ENCODE measurements around the gene OR5H15.
"Not testable (repeated sequence)": the region's sequence is repeated elsewhere in the genome, so short reads cannot be mapped to it uniquely, and the experiment has no call there.

The OR5H15 gene

DNA sequence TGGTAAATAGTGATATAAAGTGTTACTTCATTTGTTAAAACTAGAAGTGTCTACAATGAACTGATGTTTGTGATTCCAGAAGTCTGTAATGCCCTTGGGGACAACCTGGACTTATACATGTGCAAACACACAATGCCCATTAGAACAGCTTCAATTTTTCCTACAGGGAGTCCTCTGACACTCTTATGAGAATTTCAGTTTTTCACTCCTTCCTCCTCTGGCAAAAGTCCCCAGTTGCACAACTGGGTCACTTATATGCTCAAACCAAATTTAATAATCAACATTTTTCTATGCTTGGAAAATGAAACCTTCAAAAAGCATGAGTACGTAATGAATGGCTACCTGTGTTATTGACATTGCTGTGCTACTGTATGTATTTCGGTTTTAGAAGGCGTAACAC lies at the start of gene OR5H15:
OR5H15 (plus strand) TSS at position 301 of the 400 bp plus-strand sequence. CDS start 2,004 bp downstream, outside the sequence.
- no peak for DNase-seq

DNA sequence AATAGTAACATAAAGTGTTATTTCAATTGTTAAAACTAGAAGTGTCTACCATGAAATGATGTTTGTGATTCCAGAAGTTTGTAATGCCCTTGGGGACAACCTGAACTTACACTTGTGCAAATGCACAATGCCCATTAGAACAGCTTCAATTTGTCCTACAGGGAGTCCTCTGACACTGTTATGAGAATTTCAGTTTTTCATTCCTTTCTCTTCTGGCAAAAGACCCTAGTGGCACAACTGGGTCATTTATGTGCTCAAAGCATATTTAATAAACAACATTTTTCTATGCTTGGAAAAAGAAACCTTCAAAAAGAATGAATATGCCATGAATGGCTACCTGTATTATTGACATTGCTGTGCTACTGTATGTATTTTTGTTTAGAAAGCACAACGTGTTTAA lies 36.1 kb upstream of the OR5H15 start, which contains the start of gene OR5H1:
OR5H1 (plus strand) TSS at position 301 of the 400 bp plus-strand sequence. CDS start 1,977 bp downstream, outside the sequence.
- DNase-seq = no peak

DNA sequence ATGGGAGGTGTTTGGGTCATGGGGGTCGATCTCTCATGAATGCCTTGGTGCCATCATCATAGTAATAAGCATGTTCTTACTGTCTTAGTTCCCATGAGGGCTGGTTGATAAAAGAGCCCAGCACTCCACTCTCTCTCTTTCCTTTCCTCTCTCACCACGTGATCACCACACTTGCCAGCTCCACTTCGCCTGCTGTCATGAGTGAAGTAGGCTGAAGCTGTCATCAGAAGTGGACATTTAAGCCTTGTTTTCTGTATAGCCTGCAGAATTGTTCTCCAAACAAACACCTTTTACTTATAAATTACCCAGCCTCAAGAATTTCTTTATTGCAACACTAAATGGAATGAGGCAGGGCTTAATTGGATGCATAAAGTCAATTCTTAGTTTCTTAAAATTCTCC lies 29.9 kb upstream of the OR5H15 start:
- no peak for DNase-seq

DNA sequence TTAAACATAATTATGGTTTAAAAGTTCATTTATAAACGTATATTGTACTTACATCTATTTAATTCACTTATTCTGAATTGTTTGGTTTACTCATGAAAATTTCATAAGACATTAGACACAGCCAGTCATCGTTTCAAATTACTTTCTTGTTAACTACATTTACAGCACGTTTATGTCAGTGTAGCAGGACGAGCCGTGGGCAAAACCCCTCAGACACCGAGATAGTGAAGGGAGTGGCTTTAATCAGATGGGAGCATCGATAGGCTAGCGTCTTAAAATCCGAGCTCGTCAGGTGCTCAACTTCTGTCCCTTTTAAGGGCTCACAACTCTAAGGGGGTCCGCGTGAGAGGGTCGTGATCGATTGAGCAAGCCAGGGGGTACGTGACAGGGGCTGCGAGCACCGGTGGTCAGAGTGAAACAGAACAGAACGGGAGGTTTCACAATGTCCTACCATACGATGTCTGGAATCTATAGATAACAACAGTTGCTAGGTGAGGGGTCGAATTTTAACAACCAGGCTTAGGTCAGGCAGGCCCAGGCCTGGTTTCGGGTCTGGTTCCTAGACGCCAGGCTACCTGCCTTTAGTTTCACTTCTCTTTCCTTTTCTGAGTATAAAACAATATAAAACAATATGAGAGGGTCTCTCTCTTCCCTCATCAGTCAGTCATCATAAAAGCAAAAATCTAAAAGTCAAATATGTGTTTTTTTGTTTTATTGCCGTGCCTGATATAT lies 28.5 kb upstream of the OR5H15 start:
- not testable (repeated sequence) for DNase-seq

DNA sequence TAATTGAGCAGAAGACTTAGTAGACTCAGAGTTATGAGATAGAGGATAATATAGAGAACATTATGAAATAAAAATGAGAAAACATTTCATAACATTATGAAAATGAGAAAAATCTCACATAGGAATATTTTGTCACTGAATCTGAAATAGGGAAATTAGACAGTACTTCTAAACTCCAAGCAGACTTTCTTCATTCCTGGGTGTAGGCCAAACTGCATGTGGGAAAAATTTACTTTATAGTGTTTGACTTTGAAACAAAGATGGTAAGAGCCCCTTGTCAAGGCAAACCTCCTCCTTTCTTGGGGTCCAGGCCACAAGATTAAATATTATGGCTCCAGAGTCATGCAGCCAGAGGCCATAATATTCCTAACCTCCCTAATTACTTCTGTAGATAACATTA lies 26.0 kb upstream of the OR5H15 start:
- DNase-seq = no peak

DNA sequence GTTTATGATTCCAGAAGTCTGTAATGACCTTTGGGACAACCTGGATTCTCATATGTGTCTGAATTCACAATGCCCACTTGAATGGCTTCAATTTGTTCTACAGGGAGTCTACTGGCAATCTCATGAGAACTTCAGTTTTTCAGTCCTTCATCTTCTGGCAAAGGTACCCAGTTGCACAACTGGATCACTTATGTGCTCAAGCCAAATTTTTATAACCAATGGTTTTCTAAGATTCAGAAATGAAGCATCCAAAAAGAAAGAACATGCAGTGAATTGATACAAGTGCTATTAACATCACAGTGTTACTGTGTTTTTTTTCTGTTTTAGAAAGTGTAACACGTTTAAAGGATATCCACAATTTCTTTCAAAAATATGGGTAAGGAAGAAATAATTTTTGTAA lies 19.3 kb upstream of the OR5H15 start, which contains the start of gene OR5H14:
OR5H14 (plus strand) TSS at position 301 of the 400 bp plus-strand sequence. CDS start 1,907 bp downstream, outside the sequence.
- no peak for DNase-seq

DNA sequence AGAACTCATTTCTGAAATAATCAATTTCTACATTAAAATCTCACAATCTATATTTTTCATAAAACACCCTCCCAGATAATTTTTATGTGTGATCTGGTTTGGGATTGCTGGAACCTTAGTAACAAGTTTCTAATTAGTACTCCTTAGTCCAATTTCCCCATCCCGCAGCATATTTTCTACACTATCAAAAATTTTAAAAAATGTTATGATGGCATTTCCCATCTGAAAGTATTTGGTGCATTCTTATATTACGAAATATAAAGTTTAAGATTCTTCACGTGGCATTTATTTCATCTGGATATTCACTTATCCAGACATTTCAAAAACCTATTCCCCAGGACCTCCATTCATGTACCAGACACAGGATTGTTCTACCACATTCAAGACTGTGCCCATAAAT lies 17.7 kb upstream of the OR5H15 start:
- no peak for DNase-seq

DNA sequence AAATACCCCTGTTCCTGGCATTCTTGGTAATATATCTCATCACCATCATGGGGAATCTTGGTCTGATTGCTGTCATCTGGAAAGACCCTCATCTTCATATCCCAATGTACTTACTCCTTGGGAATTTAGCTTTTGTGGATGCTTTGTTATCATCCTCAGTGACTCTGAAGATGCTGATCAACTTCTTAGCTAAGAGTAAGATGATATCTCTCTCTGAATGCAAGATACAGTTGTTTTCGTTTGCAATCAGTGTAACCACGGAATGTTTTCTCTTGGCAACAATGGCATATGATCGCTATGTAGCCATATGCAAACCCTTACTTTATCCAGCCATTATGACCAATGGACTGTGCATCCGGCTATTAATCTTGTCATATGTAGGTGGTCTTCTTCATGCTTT lies 17.0 kb upstream of the OR5H15 start:
- DNase-seq = not testable (repeated sequence)

DNA sequence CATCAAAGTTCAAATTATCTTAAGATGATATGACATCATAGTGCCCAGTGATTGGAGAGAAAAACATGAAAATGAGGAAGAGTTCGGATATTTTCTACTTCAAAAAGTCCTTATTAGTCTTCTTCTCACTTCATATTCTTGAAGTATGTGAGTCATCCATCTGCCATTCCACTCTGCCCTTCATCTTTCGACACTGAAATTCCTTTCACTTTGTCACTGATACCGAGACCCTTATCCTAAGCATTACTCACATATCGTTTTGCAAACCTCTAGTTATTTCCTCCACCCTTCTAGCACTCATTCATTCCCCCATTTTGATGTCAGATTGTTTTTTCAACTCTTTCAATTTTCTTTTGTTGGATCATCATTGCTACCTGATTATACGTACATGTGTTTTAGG lies 15.3 kb upstream of the OR5H15 start:
- no peak for DNase-seq

DNA sequence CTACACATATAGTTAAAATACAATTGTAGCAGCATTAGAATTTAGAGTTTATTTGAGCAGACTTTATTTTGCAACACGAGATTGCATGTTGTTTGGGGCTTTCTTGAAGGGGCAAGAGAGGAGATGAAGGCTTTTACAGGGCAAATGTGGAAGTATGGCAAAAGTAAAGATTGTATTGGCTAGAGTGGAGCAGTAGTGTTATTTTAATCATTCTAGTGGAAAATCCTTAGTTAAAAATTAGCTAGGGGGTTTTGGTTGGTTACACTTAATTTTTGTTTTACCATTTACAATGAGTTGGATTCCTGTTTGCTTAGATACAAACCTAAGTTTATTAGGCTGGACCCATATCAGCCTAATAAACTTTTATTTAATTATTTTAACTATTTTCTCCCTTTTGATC lies 4.6 kb downstream of the OR5H15 start:
- no peak for DNase-seq

DNA sequence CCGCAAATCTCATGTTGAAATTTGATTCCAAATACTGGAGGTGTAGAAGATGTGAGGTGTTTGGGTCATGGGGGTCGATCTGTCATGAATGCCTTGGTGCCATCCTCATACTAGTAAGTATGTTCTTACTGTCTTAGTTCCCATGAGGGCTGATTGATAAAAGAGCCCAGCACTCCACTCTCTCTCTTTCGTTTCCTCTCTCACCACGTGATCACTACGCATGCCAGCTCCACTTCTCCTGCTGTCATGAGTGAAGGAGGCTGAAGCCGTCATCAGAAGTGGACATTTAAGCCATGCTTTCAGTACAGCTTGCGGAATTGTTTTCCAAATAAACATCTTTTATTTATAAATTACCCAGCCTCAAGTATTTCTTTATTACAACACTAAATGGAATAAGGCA lies 6.1 kb downstream of the OR5H15 start:
- DNase-seq = no peak

DNA sequence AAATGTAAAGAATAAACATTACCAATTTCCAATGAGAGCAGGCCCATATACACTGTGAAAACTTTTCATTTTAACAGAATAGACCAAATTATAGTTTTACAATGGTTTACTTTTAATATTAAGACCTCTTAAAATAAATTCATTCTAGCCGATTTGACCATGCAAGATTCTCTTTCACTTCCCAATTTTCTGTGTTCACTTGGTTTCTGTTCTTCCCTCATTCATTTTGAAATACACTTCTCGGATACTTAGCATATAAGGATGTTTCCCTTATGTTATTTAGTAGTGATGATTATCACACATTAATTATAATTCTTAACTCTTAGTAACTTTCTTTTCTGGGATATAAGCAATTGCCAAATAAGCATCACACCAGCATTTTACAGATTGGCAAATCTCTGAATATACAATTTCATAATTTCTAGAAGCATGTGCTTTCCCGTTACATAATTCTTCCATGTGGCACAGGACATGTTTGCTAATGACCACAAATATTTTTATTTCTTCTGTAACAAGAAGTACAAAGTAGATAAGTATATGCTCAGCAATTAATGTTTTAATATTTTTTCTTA lies 13.9 kb downstream of the OR5H15 start:
- DNase-seq = no peak

DNA sequence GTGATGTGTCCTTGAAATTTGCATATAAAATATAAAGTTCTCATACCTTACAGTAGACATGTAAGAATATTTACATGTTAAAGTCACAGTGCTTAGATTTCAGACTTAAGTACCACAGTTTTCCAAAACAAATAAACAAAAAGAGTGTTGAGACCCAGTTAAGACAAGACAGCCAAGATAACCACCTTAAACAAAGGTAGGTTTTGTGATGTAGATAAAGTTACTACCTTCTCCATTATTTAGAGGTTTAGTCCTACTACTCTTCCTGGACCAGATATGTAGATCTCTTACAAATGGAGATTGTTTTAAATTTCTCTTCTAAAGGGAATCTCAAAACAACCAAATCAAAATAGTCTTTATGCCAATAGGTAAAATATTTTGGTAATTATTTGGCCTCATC lies 15.7 kb downstream of the OR5H15 start:
- no peak for DNase-seq

DNA sequence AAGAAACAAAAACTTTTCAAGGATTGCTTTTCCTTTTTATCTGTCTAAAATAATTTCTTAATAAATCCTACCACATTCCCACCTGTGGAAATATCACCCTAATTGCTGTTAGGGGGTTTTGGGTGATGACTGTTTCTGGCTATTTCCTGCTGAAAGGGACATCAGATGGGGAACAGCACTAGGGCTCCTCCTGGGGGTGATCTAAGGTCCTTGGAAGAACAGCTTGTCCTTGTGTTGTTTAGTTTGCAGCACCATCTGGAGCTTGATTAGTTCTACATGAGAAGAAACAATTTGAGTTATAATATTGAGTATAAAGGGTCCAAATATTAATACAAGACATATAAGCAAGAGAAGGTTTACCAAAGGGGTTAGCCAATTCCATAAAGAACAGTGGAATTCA lies 18.7 kb downstream of the OR5H15 start:
- no peak for DNase-seq

DNA sequence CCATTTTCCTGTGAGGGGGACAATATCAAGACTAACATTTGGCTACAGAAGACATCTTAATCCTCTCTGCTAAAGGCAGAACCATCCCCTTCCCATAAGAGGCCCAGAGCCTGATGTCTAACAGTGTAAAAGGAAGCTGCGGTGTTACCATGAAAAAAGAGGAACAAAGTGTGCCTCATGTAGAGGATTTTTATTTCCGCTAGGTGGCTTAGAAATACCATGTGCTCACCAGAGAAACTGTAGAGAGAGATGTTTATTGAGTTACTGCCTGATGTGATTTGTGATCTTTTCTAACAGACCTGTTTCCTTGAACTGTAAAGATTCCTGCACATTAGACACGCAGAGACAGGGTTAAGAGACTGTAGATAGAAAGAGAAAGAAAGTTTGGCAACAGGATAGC lies 22.0 kb downstream of the OR5H15 start:
- no peak for DNase-seq

DNA sequence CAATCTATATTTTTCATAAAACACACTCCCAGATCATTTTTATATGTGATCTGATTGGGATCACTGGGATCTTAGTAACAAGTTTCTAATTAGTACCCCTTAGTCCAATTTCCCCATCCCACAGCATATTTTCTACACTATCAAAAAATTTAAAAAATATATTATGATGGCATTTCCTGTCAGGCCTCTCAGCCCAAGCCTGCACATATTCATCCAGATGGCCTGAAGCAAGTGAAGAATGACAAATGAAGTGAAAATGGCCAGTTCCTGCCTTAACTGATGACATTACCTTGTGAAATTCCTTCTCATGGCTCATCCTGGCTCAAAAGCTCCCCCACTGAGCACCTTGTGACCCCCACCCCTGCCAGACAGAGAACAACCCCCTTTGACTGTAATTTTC lies 24.4 kb downstream of the OR5H15 start:
- DNase-seq = not testable (repeated sequence)

DNA sequence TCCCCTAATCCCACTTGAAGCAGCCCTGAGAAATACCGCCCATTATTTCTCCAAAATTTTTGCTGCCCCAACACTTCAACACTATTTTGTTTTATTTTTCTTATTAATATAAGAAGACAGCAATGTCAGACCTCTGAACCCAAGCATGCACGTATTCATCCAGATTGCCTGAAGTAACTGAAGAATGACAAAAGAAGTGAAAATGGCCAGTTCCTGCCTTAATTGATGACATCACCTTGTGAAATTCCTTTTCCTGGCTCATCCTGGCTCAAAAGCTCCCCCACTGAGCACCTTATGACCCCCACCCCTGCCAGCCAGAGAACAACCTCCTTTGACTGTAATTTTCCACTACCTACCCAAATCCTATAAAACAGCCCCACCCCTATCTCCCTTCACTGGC lies 29.8 kb downstream of the OR5H15 start:
- DNase-seq = not testable (repeated sequence)

DNA sequence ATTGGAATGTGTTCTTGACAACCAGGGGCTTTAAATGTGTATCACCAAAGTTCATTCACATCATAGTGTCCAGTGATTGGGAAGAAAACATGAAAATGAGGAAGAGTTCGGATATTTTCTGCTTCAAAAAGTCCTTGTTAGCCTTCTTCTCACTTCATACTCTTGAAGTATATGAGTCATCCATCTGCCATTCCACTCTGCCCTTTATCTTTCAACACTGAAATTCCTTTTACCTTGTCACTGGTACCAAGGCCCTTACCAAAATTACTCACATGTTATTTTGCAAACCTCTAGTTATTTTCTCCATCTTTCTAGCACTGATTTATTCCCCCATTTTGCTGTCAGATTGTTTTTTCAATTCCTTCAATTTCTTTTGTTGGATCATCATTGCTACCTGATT lies 32.5 kb downstream of the OR5H15 start:
- no peak for DNase-seq

DNA sequence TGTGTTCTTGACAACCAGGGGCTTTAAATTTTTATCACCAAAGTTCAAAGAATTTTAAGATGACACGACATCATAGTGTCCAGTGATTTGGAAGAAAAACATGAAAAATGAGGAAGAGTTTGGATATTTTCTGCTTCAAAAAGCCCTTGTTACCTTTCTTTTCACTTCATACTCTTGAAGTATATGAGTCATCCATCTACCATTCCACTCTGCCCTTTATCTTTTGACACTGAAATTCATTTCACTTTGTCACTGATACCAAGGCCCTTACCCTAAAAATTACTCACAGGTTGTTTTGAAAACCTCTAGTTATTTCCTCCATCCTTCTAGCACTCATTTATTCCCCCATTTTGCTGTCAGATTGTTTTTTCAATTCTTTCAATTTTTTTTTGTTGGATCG lies 42.7 kb downstream of the OR5H15 start:
- no peak for DNase-seq

DNA sequence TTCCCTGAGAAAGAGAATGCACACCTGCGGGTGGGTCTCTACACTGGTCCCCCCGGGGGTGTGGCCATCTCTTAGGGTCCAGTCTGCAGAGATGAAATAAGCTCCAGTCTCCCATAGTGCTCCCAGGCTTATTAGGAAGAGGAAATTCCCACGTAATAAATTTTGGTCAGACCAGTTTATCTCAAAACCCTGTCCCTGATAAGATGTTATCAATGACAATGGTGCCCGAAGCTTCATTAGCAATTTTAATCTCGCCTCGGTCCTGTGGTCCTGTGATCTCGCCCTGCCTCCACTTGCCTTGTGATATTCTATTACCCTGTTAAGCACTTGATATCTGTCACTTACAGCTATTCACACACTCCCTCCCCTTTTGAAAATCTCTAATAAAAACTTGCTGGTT lies 46.8 kb downstream of the OR5H15 start:
- no peak for DNase-seq

DNA sequence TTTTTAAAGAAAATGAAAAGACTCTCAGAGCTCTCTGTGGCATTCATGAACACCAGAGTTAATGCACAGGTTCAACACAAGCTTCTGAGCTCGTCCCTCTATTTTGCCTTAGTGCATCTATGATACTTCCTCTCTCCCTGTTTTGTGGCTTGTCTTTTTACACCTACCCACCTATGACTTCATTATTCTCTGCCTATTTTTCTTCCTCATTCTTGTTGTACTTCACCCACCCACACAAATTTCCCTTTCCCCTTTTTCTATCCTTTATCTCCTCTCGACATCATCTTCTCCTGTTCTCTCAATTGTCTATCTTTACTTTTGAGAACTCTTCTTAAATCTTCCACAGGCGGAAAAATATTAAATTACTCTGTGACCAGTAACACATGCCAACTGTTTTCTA lies 48.6 kb downstream of the OR5H15 start:
- DNase-seq = no peak

All from stimulated activated CD4-positive, alpha-beta T cell treated with anti-CD3 and anti-CD28 coated beads, Interleukin-2, amount 100 ng/mL, for 24 hours (primary cell).